Transverse colon (tissue), 4 donors: ENCODE measurements around the gene KIF7.

Experiments used
- EP300 ChIP-seq: sonication (generic); formaldehyde crosslinking; IDR thresholded peaks from one replicate; pipeline ENCODE4 v1.6.1; 2017; ENCODE audit warnings: antibody characterized with exemption, low read depth
- POLR2A ChIP-seq: fragments of 450-650 bp; IDR thresholded peaks from one replicate; pipeline ENCODE4 v1.6.1; 2016; ENCODE audit warnings: antibody characterized with exemption, mild to moderate bottlenecking, moderate library complexity
- POLR2AphosphoS5 ChIP-seq, 3 donors: sonication (generic); formaldehyde crosslinking; IDR thresholded peaks; one replicate each; pipeline ENCODE4 v1.6.1; 2016; ENCODE audit warnings: antibody characterized with exemption in 3 of 3
- TF ChIP-seq, protein P1 (sequence below), 5 experiments: fragments of 200-600 bp in 3 of 5; fragments of 450-650 bp in 2 of 5; sonication (generic) in 3 of 5; IDR thresholded peaks; 1 replicate in 2 of 5; 2 replicates in 3 of 5; pipeline ENCODE4 v1.5.1; 2016 to 2017; ENCODE audit warnings: antibody characterized with exemption in 5 of 5, inconsistent platforms in 3 of 5, mild to moderate bottlenecking in 2 of 5, moderate library complexity in 1 of 5

DNA sequence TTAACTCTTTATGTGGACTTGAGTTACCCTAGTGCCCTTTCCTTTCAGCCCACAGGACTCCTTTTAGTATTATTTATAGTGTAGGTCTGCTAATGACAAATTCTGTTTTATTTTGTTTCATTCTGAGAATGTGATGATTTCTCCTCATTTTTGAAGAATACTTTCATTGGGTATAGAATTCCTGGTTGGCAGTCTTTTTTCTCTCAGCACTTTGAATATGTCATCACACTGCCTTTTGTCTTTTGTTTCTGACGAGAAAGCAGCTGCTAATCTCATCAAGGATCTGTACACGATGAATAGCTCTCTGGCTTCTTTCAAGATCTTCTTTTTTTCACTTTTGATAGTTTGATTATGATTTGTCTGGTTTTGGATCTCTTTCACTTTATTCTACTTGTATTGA is 42.2 kb downstream of the KIF7 start:
- TF ChIP-seq, protein P1, sequence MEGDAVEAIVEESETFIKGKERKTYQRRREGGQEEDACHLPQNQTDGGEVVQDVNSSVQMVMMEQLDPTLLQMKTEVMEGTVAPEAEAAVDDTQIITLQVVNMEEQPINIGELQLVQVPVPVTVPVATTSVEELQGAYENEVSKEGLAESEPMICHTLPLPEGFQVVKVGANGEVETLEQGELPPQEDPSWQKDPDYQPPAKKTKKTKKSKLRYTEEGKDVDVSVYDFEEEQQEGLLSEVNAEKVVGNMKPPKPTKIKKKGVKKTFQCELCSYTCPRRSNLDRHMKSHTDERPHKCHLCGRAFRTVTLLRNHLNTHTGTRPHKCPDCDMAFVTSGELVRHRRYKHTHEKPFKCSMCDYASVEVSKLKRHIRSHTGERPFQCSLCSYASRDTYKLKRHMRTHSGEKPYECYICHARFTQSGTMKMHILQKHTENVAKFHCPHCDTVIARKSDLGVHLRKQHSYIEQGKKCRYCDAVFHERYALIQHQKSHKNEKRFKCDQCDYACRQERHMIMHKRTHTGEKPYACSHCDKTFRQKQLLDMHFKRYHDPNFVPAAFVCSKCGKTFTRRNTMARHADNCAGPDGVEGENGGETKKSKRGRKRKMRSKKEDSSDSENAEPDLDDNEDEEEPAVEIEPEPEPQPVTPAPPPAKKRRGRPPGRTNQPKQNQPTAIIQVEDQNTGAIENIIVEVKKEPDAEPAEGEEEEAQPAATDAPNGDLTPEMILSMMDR (IDR thresholded peaks at IDR 0.05) = no peak
- TF ChIP-seq POLR2AphosphoS5 (IDR thresholded peaks at IDR 0.05) = no peak
- TF ChIP-seq EP300 = no peak
- no peak for TF ChIP-seq POLR2A
